Progenitor cell of endocrine pancreas (in vitro differentiated cells): ENCODE data around the gene ARHGAP12. TPM values are rescaled to one million over a fixed set of nuclear protein-coding genes. Genes with fewer than 3 reads are reported as not detected.

ENCODE experiments used
- DNase-seq: peaks from one replicate; pipeline ENCODE4 v3.0.0; 2021; ENCODE audit warnings: low spot score; ENCODE audit not compliant: unreplicated experiment
- H3K27ac Mint-ChIP-seq: 2 replicates; pipeline ENCODE4 v1.8.0; 2021; ENCODE audit warnings: mild to moderate bottlenecking, moderate library complexity, mixed read lengths
- H3K27me3 Mint-ChIP-seq: 2 replicates; pipeline ENCODE4 v1.8.0; 2021; ENCODE audit warnings: mixed read lengths
- H3K36me3 Mint-ChIP-seq: 2 replicates; pipeline ENCODE4 v1.8.0; 2022; ENCODE audit warnings: mixed read lengths; ENCODE audit not compliant: insufficient read depth
- H3K4me1 Mint-ChIP-seq: 2 replicates; pipeline ENCODE4 v1.8.0; 2021; ENCODE audit warnings: low read depth, mixed read lengths
- H3K4me3 Mint-ChIP-seq: 2 replicates; pipeline ENCODE4 v1.8.0; 2021; ENCODE audit warnings: low read depth, mild to moderate bottlenecking, moderate library complexity, mixed read lengths
- H3K9me3 Mint-ChIP-seq: 2 replicates; pipeline ENCODE4 v1.8.0; 2021; ENCODE audit warnings: low read depth, mixed read lengths
- total RNA-seq: library from RNA; stranded (reverse); gene quantifications from 2 replicates; pipeline ENCODE4 v1.2.1, GENCODE V29; 2021
- TF ChIP-seq, protein P1 (sequence below): fragments of 200-600 bp; sonication (generic); IDR thresholded peaks from one replicate; pipeline ENCODE4 v1.5.0; 2021; ENCODE audit warnings: antibody characterized with exemption, mild to moderate bottlenecking; ENCODE audit not compliant: unreplicated experiment

ARHGAP12 gene
- total RNA-seq, 1 donor from 2014 or later, result 41.8 TPM

GRCh38 chr10:31887850-31888249, 40.8 kb downstream of the ARHGAP12 start:
- H3K4me1 Mint-ChIP-seq, result peaks cover 22% of the 10 kb centered on the region

DNA sequence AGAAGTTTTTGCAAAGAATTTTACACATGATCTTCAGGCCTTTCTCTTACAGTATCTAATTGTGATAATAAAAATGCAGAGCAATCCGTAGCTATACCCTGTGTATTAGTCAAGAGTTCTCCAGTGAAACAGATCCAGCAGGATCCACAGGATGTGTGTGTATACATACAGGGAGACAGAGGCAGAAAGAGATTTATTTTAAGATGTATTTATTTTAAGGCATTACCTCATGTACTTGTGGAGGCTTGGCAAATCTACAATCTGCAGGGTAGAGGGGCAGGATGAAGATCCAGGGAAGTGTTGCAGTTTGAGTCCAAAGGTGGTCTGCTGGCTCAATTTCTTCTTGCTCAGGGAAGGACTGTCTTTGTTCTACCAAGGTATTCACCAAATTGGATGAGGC, 41.7 kb downstream of the ARHGAP12 start:
- Mint-ChIP-seq H3K36me3 (peaks cover 15% of the 10 kb centered on the region), H3K27ac (no peak overlapping the region), H3K4me1 (peaks cover 22% of the 10 kb centered on the region), H3K27me3 (no peaks in the 10 kb centered on the region), H3K9me3 (peaks cover 4% of the 10 kb centered on the region), H3K4me3 (no peak overlapping the region)
- TF ChIP-seq, protein P1, sequence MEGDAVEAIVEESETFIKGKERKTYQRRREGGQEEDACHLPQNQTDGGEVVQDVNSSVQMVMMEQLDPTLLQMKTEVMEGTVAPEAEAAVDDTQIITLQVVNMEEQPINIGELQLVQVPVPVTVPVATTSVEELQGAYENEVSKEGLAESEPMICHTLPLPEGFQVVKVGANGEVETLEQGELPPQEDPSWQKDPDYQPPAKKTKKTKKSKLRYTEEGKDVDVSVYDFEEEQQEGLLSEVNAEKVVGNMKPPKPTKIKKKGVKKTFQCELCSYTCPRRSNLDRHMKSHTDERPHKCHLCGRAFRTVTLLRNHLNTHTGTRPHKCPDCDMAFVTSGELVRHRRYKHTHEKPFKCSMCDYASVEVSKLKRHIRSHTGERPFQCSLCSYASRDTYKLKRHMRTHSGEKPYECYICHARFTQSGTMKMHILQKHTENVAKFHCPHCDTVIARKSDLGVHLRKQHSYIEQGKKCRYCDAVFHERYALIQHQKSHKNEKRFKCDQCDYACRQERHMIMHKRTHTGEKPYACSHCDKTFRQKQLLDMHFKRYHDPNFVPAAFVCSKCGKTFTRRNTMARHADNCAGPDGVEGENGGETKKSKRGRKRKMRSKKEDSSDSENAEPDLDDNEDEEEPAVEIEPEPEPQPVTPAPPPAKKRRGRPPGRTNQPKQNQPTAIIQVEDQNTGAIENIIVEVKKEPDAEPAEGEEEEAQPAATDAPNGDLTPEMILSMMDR, result no peak
- DNase-seq, result no peak

More at GRCh38 chr10:31887850-31888249, 40.8 kb downstream of the ARHGAP12 start:
- TF ChIP-seq, protein P1, result no peak
- DNase-seq, result no peak
- Mint-ChIP-seq H3K36me3 (peaks cover 18% of the 10 kb centered on the region), H3K9me3 (peaks cover 8% of the 10 kb centered on the region), H3K4me3 (no peak overlapping the region), H3K27me3 (no peaks in the 10 kb centered on the region), H3K27ac (peak overlapping the region; percentile 84)

DNA sequence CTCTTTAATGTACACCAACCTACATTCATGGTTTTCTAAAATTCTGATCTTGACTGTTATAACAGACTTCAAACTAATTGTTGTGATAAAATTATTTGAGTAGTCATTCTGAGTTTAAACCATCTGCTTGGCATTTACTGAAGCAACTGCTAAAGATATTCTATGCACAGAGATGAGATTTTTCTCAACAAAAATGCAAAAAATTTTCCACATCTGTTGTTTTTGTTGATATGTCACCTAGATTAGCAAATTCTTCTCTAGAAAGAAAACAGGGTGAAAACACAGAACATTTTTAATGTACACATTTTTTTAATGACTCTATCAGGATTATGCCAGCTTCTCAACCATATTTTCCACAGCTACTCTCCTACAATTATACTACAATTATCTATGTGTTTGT, 42.7 kb downstream of the ARHGAP12 start:
- Mint-ChIP-seq H3K9me3 (peaks cover 4% of the 10 kb centered on the region), H3K27ac (no peak overlapping the region), H3K4me1 (peaks cover 22% of the 10 kb centered on the region), H3K27me3 (no peaks in the 10 kb centered on the region), H3K36me3 (peaks cover 10% of the 10 kb centered on the region), H3K4me3 (no peak overlapping the region)
- TF ChIP-seq, protein P1, result no peak
- DNase-seq, result no peak

DNA sequence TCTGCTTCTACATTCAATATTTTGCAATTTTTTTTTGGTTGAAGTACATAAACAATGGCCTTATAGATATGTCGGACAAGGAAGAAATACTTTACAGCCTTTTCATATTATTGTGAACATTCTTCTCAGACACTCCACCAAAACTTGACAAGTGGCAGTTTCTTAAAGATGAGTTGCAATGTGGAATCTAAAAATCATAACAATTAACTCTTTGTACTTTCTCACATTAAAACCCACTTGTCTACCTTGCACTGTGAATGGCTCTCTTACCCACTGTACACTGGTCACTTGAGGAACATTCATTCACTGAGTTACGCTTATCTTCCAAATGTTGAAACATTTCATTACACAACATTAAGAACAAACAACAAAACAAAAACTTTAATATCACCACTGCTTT, 44.2 kb downstream of the ARHGAP12 start:
- TF ChIP-seq, protein P1, result no peak
- no peaks in the 10 kb centered on the region for H3K27me3 Mint-ChIP-seq
- peaks cover 20% of the 10 kb centered on the region for H3K4me1 Mint-ChIP-seq
- no peak overlapping the region for H3K27ac Mint-ChIP-seq
- peaks cover 4% of the 10 kb centered on the region for H3K9me3 Mint-ChIP-seq
- H3K4me3 Mint-ChIP-seq, result no peak overlapping the region
- no peak for DNase-seq
- H3K36me3 Mint-ChIP-seq, result peaks cover 11% of the 10 kb centered on the region

- Mint-ChIP-seq H3K4me1 (peaks cover 18% of the 10 kb centered on the region), H3K27me3 (no peaks in the 10 kb centered on the region), H3K4me3 (no peak overlapping the region), H3K27ac (peak overlapping the region; percentile 78), H3K9me3 (peaks cover 4% of the 10 kb centered on the region), H3K36me3 (peaks cover 9% of the 10 kb centered on the region)
- TF ChIP-seq, protein P1, result no peak
- DNase-seq, result no peak
These were observed 45.2 kb downstream of the ARHGAP12 start for GRCh38 chr10:31883397-31883796.
